GM19438 (cell line): ENCODE results near the gene NAT8L.

Experiments
- ATAC-seq: cut with Tn5 transposase; IDR thresholded peaks from one replicate; pipeline ENCODE4 v1.9.1; 2021; ENCODE audit warnings: low read depth; ENCODE audit not compliant: unreplicated experiment

NAT8L gene

DNA sequence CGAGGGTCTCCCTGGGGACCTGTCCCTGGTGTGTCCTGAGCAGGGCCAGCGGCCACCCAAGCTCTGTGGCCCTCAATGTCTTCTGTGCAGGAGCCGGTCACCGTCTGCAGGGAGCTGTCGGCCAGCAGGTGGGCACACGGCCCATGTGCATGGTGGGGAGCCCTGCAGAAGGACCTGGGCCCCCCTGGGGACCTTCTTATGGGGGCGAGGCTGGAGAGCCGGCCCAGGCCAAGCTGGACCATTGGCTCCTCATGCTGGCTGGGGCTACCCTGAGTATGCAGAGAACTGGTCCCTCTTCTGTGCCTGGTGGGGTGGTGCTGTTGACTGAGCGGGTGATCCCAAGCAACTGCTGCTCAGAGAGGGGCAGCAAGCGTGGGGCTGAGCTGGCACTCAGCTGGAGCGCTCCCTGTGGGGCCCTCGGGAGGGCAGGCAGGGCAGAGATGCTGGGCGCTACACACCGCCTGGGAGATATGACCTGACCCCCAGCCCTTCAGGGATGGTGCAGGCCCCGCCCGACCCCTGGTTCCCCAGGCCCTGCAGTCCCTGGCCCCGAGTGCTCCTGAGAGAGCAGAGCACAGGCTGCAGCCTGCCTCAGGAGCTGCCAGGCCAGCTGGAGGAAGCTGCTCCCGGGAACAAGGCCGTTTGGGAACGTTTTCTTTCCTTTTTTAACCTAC, 14.8 kb downstream of the NAT8L start:
- ATAC-seq = no peak

DNA sequence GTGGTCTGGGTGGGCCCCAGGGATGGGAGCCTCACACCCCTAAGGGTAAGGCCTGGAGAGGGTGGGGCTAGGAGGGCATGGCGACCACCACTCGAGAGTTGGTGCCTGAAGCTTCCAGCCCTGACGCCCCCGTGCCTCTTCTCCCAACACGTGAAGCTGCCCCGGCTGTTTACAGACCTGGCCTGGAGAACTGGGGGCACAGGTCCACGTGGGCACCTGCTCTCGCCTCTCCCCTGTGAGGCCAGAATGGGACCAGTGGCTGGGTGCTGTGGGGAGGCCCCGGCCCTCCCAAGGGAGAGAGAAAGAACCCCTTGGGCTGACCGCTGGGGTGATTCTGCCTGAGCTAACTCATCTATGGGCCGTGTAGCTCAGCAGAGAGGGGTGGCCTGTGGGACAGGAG, 15.5 kb downstream of the NAT8L start:
- no peak for ATAC-seq

DNA sequence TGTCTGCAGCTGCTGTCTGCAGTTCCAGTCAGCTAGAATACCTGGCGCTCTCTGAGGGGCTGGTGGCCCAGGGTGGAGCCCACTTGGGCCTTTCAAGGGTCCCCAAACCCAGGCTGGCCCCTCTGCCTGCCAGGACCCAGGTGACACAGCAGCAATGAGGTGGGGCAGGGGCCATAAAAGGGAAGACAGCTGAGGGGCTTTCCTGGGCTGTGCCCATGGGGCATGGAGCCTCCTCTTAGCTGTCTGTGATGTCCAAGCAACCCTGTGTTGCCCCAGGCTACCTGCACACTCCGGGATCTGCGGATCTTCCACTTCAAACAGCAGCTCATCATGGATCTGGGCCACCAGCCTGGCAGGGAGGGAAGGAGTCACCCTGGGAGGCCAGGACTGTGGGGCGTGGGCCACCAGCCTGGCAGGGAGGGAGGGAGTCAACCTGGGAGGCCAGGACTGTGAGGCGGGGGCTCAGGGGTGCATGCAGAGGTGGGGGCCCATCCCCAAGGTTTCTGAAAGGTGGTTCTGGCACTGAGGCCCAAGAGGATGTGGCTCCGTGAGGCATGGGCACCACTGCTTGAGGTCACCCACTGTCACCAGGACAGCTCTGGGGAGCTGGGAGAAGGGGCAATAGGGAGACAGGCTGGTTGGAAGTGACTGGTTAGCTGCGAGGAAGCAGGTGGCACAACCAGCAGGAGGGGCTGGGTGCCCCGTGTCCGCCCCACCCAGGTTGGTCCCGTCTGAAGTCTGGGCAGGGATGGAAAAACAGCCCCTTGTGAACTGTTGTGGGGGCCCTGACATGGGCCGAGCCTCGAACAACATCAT, 16.3 kb downstream of the NAT8L start:
- ATAC-seq = no peak

DNA sequence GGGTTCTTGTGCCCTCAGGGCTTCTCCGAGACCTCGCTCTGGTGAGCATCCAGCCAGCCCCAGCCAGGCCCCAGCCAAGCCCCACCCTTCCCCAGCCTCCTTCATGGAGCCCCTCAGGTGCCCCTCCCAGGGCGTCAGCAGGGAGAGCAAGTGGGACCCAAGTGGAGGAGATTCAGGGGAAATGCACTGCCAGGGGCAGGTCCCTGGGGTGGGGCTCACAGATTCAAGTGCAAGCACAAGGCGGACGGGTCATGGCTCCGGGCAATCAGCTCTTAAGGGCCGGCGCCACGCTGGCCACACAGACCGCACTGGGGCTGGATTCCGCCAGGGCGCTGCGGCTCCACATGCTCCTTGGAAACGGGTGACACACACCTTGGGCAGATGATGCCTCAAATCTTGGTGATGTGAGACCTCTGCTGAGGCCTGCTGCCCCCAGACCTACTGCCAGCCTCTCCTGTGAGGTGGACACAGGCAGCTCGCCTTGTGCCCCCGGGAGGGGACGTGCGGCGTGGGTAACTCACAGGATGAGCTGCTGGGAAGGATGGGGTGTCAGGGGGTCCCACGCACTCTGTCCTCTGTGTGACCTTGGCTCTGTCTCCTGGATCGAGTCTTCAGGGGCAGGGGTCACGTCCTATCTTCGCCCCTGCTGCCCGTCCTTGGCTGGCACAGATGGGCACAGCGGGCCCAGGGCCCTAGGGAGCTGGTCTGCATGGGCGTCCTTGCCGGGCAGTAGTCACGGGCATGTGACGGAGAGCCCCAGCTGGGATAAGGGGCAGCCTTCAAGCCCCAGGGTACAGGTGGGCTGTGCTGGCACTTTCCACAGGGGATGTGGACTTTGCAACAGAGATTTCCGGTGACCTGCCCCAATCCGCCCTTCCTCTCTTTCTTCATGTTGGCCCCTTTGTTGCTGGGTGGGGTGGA, 17.1 kb downstream of the NAT8L start:
- ATAC-seq = no peak

DNA sequence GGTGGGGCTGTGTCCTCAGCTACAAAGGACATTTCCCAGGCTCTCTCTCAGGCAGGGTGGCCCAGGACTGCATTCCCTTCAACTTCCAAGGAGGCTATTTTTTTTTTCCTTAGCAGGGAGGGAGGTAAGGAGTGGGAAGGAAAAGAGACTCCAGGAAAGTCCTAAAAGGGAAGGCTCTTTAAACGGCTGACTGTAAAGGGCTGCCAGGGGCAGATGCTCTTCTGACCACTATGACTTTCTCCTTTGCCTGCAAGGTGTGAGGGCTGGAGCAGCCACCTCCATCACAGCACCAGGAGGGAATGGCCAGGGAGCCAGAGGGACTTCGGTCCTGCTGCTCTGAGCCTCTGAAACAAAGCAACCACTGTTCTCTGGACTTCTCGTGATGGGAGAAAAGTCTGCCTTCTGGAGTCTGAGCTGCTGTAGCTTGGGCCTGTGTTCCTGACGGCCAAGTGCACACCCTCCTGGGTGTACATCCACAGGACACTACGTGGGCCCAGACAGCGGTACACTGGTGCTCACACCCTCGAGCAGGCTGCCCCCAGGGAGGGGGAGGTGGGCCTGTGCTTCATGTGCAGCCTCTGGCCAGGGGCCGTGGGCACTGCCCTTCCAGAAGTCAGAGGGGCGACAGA, 17.9 kb downstream of the NAT8L start:
- no peak for ATAC-seq

DNA sequence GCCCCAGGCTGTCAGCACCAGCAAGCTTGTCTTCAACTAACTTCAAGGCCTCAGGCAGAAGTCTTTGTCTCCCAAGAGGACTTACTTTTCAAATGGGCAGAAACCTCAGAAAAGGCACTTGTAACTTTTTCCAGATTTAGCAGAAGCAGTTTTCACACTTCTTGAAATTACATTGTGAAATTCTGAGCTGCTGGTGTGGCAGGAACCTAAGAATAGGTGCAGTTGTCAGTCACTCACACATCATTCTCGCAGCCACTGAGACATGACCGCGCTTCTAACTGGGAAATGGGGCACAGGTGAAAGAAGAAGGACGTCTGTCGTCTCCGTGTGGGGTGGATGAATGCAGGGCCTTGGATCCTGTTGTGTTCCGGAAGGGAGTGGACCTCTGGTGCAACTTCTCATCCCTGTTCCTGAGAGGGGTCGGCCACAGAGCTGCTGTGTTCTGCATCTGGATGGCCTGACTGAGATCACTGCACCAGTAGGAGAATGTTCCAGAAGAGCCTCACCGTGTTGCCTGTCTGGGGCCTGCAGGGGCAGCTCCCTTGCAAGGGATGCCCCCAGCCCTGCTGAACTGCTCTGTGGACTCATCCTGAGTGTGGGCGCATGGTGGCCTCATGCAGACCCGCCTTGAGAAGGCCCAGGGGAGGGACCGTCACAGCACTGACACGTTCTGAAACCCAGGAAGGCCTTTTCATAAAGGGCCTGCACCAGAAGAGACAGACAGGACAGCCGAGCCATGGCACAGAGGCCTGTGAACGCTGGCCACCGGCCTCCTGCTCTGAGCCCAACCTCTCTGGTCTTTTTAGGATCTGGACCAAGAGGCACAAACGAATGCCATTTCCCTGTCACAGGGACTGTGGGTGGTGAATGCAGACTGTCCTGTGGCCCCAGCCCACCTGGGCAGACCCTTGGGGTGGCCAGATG, 18.7 kb downstream of the NAT8L start:
- no peak for ATAC-seq

DNA sequence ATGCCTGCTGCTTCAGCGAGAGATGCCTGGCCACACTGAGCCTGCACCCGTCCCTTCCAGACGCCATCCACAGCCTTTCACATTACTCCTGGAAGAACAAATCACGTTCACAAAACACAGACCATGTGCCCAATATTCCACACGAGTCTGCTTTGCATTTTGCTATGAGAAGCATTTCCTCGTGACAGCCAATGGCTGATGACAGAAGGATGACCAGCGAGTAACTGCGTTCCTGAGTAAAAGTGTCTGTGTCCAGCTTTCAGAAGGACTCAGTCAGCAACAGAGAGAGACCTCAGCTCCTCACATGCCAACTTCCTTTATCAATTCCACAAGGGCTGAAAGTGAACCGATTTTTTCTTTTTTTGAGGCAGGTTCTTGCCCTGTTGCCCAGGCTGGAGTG, 19.5 kb downstream of the NAT8L start:
- no peak for ATAC-seq

DNA sequence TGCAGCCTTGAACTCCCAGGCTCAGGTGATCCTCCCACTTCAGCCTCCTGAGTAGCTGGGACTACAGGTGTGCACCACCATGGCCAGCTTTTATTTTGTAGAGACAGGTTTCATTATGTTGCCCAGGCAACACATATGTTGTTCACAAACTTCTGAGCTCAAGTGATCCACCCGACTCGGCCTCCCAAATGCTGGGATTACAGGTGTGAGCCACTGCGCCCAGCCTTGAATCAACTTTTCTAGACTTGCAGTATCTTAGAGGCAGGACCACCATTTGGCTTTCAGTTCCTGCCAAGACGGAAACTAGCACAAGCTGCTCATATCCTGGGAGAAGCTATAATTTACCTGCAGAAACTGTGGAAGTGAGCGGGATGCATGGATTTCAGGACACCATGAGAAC, 19.9 kb downstream of the NAT8L start:
- ATAC-seq = no peak

DNA sequence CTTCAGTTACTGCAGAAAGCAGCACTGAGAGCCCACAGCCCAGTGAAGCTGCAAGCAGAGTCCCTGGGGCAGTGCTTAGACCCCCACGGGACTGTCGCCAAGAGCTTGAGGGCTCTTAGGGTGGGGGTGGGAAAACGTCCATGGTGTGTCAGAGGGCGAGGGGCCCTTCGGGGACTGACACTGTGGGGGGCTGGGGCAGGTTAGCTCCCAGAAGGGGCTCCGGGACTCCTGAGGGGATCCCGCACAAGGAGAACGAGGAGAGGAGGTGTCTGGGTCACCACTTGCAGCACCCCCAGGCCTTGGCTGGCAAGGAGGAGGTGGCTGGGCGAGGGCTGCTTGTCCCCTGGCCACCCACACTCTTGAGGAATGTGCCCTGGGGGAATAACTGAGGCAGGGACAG, 20.8 kb downstream of the NAT8L start:
- ATAC-seq = no peak

DNA sequence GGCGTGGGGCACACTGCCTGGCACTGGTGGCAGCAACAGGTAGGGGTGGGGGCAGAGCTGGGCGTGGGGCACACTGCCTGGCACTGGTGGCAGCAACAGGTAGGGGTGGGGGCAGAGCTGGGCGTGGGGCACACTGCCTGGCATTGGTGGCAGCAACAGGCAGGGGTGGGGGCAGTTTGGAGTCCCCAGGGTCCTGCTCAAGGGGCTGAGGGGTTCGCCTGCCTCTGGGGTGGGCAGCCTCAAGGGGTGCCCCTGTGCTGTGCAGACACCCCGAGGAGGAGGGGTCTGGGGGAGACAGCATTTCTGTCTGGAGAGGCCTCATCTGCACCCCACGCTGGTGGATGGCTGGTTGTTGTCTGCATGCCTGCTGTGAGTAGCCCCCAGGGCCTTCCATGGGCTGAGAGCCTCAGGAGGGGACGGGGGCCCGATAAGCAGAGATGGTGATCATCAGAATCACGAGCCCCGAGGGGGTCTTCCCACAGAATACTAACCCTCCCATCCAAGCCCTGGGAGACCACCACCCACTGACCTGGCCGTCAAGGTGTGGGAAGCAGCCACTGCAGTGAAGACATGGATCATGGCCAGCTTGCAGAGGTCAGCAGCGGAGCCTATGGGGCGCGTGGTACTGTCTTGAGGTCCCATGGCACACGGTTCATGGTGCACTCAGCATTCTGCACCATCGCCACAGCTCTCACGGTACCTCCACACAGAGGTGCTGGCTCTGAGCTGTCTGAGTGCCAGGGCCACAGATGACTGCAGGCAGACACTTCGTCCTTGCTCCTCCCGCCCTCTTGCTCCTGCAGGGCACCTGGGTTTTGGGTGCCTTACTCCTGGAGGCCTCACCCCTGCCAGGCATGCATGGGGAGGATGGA, 21.5 kb downstream of the NAT8L start:
- ATAC-seq = no peak

DNA sequence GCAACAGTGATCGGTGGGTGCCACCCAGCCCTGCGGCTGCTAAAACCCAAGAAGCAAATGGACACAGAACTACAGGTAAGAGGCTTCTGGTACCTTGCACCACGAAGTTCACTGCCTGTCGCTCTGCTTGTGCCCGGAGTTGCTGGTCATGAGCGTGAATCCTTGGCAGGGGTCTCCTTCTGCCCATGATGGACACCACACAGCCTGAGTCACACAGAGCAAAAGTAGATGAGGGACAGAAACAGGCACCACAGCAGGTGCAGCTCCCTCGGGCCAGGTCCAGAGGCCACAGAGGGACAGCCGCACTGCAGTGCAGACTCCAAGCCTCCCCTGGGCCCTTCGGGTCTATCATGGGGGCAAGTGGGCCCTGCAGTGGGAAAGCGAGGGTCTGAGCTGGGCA, 22.4 kb downstream of the NAT8L start:
- no peak for ATAC-seq

DNA sequence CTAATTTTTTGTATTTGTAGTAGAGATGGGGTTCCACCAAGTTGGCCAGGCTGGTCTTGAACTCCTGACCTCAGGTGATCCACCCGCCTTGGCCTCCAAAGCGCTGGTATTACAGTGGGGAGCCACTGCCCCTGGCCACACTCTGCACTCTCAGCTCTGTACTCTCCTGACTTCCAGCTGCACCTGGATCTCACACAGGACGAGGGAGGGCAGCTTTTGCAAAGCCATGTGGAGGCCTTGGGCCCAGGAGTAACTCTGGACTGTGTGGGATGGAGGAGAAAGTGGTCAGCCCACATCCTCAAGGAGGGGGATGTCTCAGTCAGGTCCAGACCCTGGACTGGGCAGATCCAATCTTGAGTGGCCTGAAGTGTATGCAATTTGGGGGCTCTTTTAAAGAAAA, 23.0 kb downstream of the NAT8L start:
- ATAC-seq = no peak

DNA sequence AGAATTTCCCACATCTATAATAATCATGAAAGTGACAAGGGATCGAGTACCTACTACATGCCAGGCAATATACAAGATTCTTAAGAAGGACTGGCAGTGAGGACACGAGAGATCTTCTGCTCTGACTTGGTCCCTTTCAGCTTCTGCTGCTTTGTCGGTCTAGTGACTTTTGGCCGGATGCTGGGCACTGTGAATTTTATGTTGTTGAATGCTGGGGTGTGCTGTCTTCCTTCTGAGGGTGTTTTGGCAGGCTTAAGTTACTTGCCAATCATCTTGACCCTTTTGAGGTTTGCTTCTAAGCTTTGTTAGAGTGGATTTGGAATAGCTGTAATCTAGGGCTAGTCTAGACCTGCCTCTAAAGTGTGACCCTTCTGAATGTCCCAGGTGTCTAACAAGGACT, 23.5 kb downstream of the NAT8L start:
- no peak for ATAC-seq

DNA sequence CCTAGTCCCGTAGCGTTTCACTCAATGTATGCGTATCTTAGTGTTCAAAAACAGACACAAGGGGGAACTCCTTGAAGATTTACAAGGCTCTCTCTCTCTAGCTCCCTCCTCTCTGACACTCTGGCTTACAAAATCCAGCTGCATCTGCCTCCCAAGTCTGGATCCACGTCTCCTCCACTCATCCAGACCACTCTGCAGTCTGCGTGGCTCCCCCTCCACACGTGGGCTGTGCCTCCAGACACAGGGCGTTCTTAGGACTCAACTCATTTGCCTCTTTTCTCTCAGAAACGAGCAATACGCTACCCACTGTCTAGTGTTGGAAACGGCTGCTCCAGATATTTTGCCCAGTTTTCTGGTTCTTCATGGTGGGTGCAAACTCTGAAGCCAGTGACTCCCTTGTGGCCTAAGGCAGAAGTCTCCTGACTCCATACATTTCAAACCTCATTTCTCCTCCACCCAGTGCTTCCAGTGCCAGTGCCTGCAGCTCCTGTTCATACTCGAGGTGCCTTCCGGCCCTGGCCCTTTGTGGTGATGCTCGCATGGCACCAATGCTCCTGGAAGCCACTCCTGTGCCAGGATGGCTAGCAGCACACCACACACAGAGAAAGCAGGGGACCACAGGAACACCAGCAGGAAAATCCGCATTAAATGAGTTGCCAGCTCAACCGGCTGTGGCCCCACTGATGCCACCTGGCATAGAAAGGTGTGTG, 24.1 kb downstream of the NAT8L start:
- ATAC-seq = no peak

DNA sequence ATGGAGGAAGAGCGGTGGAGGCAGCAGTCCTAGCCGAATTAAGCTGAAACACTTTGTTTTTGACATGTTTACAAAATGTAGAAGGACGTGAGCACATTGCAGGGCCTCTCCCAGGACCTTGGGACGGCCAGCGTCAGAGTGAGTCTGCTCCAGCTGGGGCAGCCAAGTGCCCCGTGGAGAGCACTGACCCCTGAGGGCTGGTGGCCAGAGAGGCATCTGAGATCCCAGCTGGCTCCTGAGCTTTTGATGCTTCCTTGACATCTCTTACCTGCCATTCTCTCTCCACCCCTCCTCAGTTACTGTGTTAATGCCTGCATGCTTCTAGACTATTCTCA, 24.7 kb downstream of the NAT8L start:
- no peak for ATAC-seq

DNA sequence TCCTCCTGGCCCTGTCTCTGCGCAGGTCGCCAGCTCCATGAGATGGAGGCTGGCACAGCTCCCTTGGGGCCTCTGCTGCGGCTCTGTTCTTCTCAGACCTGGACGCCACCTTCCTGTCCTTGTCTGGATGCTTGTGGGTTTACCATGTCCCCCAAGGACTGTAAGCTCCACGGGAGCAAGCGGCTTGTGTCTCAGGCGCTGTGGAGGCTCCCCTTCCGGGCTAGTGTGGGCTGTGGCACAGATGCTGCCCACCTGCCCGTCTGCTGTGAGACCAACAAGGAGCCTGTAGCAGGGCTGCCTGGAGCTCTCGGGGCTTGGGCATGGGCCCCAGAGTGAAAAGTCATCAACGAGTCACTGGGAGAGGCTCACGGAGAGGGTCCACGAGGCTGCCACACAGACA, 25.2 kb downstream of the NAT8L start:
- no peak for ATAC-seq

DNA sequence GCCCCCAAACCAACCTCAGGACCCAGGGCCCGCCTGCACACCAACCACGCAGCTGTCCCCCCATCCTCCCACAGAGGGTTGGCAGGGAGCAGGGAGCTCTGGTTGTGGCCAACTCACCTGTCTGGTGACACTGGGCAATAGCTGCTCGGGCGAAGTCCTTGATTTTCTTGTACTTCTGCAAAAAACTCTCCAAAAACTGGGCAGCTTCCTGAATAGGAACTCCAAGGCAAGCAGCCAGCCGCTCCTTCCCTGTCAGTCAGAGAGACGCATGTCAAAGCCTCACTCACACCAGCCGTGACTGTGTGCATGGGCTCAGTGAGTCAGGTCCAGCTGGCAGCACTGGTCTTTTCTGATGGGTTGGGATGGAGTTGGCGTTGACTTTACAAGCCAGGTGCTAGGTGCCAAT, 26.4 kb downstream of the NAT8L start:
- ATAC-seq = no peak

DNA sequence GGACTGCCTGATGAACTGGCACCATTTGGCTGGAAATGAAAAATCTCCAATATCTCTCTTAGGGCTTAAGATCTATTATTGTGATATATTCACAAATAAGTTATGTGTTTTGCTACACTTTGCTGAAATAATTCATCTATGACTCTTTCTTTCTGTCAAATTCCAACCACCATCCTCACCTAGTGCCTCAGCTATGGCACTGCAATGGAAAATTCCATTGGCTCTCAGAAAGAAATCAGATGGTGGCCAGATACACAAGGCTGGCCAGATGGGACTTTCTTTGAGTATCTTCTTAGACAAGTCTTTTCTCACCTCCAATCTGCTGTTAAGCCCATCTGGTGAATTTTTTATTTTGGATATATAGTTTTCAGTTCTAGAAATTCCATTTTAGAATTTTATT, 28.0 kb downstream of the NAT8L start:
- ATAC-seq = no peak
